HG03060 (cell line): ENCODE results near the gene GRB10.

Source experiments
- ATAC-seq: cut with Tn5 transposase; IDR thresholded peaks from one replicate; pipeline ENCODE4 v1.9.1; 2021; ENCODE audit warnings: low read depth, moderate number of reproducible peaks; ENCODE audit not compliant: unreplicated experiment

Gene GRB10

GRCh38 chr7:50782375-50783208 is at the start of gene GRB10:
Gene GRB10 (minus strand): TSS chr7:50782896. CDS start chr7:50732322, 50,574 bp downstream.
- no peak for ATAC-seq

- no peak for ATAC-seq
These were observed 46.1 kb upstream of the GRB10 start for GRCh38 chr7:50828801-50829200.

- no peak for ATAC-seq
These were observed 45.4 kb upstream of the GRB10 start for GRCh38 chr7:50828116-50828515.

- ATAC-seq, result no peak
These were observed 44.6 kb upstream of the GRB10 start for GRCh38 chr7:50827281-50827680.

GRCh38 chr7:50826371-50827172 is 43.9 kb upstream of the GRB10 start:
- ATAC-seq, result no peak

- ATAC-seq, result no peak
These were observed 42.8 kb upstream of the GRB10 start for GRCh38 chr7:50825465-50825864.

- ATAC-seq, result no peak
These were observed 42.2 kb upstream of the GRB10 start for GRCh38 chr7:50824882-50825281.

- ATAC-seq, result no peak
These were observed 40.0 kb upstream of the GRB10 start for GRCh38 chr7:50822706-50823105.

- ATAC-seq, result no peak
These were observed 39.4 kb upstream of the GRB10 start for GRCh38 chr7:50822110-50822509.

GRCh38 chr7:50821457-50822008 is 38.8 kb upstream of the GRB10 start:
- no peak for ATAC-seq

GRCh38 chr7:50818324-50818723 is 35.6 kb upstream of the GRB10 start:
- no peak for ATAC-seq

- no peak for ATAC-seq
These were observed 34.9 kb upstream of the GRB10 start for GRCh38 chr7:50817561-50817960.

- no peak for ATAC-seq
These were observed 32.4 kb upstream of the GRB10 start for GRCh38 chr7:50815138-50815537.

- no peak for ATAC-seq
These were observed 31.5 kb upstream of the GRB10 start for GRCh38 chr7:50814166-50814565.

GRCh38 chr7:50812841-50813475 is 30.3 kb upstream of the GRB10 start:
- no peak for ATAC-seq

GRCh38 chr7:50812094-50812493 is 29.4 kb upstream of the GRB10 start:
- no peak for ATAC-seq

- ATAC-seq, result no peak
These were observed 25.7 kb upstream of the GRB10 start for GRCh38 chr7:50808282-50808888.

GRCh38 chr7:50807026-50807730 is 24.5 kb upstream of the GRB10 start:
- ATAC-seq, result no peak

GRCh38 chr7:50806143-50806542 is 23.4 kb upstream of the GRB10 start:
- no peak for ATAC-seq
